Activated naive CD8-positive, alpha-beta T cell treated with anti-CD3 and anti-CD28 coated beads for 36 hours (primary cell): ENCODE data around the gene AK1. TPM values are rescaled to one million over a fixed set of nuclear protein-coding genes. Genes with fewer than 3 reads are reported as not detected.
A peak's percentile ranks its signal among the peaks of the same experiment; 100 is the strongest.
"Not testable (repeated sequence)": the region's sequence is repeated elsewhere in the genome, so short reads cannot be mapped to it uniquely, and the experiment has no call there.

Experiments
- DNase-seq: peaks from one replicate; pipeline ENCODE4 v3.0.0; 2021
- H3K27ac Mint-ChIP-seq: one replicate; pipeline ENCODE4 v1.8.0; 2022; ENCODE audit warnings: mild to moderate bottlenecking, moderate library complexity, mixed read lengths
- H3K27me3 Mint-ChIP-seq: one replicate; pipeline ENCODE4 v1.8.0; 2022; ENCODE audit warnings: mild to moderate bottlenecking, mixed read lengths
- H3K36me3 Mint-ChIP-seq: one replicate; pipeline ENCODE4 v1.8.0; 2021; ENCODE audit warnings: mild to moderate bottlenecking, mixed read lengths
- H3K4me1 Mint-ChIP-seq: one replicate; pipeline ENCODE4 v1.8.0; 2021; ENCODE audit warnings: mixed read lengths
- H3K4me3 Mint-ChIP-seq: one replicate; pipeline ENCODE4 v1.8.0; 2022; ENCODE audit warnings: mild to moderate bottlenecking, moderate library complexity, mixed read lengths
- H3K9me3 Mint-ChIP-seq: one replicate; pipeline ENCODE4 v1.8.0; 2022; ENCODE audit warnings: mixed read lengths
- total RNA-seq, 2 experiments: library from RNA; stranded (reverse); gene quantifications; one replicate each; pipeline ENCODE4 v1.2.3, GENCODE V29; 2021

Gene AK1
- total RNA-seq, 2 experiments from 2014 or later = 9.9 to 11.7 TPM

- Mint-ChIP-seq H3K4me1 (peaks cover 15% of the 10 kb centered on the region), H3K36me3 (peaks cover 21% of the 10 kb centered on the region)
- not testable (repeated sequence) for H3K4me3 Mint-ChIP-seq, H3K27me3 Mint-ChIP-seq, H3K9me3 Mint-ChIP-seq, H3K27ac Mint-ChIP-seq, DNase-seq
Observed at GRCh38 chr9:127881715-127882114, 4.2 kb upstream of the AK1 start.

GRCh38 chr9:127880143-127880542 lies 2.7 kb upstream of the AK1 start:
- H3K36me3 Mint-ChIP-seq = peaks cover 15% of the 10 kb centered on the region
- H3K4me1 Mint-ChIP-seq = peaks cover 9% of the 10 kb centered on the region
- no peaks in the 10 kb centered on the region for H3K9me3 Mint-ChIP-seq
- H3K27me3 Mint-ChIP-seq = peaks cover 8% of the 10 kb centered on the region
- H3K27ac Mint-ChIP-seq = no peak overlapping the region
- no peak for DNase-seq
- no peak overlapping the region for H3K4me3 Mint-ChIP-seq

GRCh38 chr9:127878652-127879390 lies 1.3 kb upstream of the AK1 start:
- peaks cover 3% of the 10 kb centered on the region for H3K36me3 Mint-ChIP-seq
- no peak for DNase-seq
- H3K27me3 Mint-ChIP-seq = peaks cover 8% of the 10 kb centered on the region
- no peak overlapping the region for H3K4me3 Mint-ChIP-seq
- H3K27ac Mint-ChIP-seq = no peak overlapping the region
- peaks cover 9% of the 10 kb centered on the region for H3K4me1 Mint-ChIP-seq
- no peaks in the 10 kb centered on the region for H3K9me3 Mint-ChIP-seq

- H3K36me3 Mint-ChIP-seq = peaks cover 2% of the 10 kb centered on the region
- H3K4me3 Mint-ChIP-seq = peak overlapping the region; percentile 43
- H3K9me3 Mint-ChIP-seq = no peaks in the 10 kb centered on the region
- H3K4me1 Mint-ChIP-seq = peaks cover 9% of the 10 kb centered on the region
- H3K27me3 Mint-ChIP-seq = peaks cover 8% of the 10 kb centered on the region
- DNase-seq = no peak
- peak overlapping the region; percentile 54 for H3K27ac Mint-ChIP-seq
Observed at GRCh38 chr9:127878001-127878651, 651 bp upstream of the AK1 start.

- peak overlapping the region; percentile 48 for H3K4me3 Mint-ChIP-seq
- H3K27ac Mint-ChIP-seq = no peak overlapping the region
- peaks cover 8% of the 10 kb centered on the region for H3K27me3 Mint-ChIP-seq
- no peak for DNase-seq
- no peaks in the 10 kb centered on the region for H3K9me3 Mint-ChIP-seq
- H3K36me3 Mint-ChIP-seq = peaks cover 2% of the 10 kb centered on the region
- H3K4me1 Mint-ChIP-seq = peaks cover 7% of the 10 kb centered on the region
Observed at GRCh38 chr9:127876764-127877562, 512 bp downstream of the AK1 start.

- Mint-ChIP-seq H3K27me3 (peaks cover 8% of the 10 kb centered on the region), H3K4me1 (peaks cover 7% of the 10 kb centered on the region), H3K4me3 (no peak overlapping the region), H3K36me3 (peaks cover 2% of the 10 kb centered on the region), H3K9me3 (no peaks in the 10 kb centered on the region), H3K27ac (no peak overlapping the region)
- no peak for DNase-seq
Observed at GRCh38 chr9:127876026-127876763, 1.3 kb downstream of the AK1 start.

- no peaks in the 10 kb centered on the region for H3K9me3 Mint-ChIP-seq
- peaks cover 7% of the 10 kb centered on the region for H3K4me1 Mint-ChIP-seq
- H3K27ac Mint-ChIP-seq = peak overlapping the region; percentile 45
- no peak overlapping the region for H3K4me3 Mint-ChIP-seq
- peaks cover 2% of the 10 kb centered on the region for H3K36me3 Mint-ChIP-seq
- no peak for DNase-seq
- peaks cover 8% of the 10 kb centered on the region for H3K27me3 Mint-ChIP-seq
Observed at GRCh38 chr9:127875306-127875966, 2.0 kb downstream of the AK1 start.

- H3K4me3 Mint-ChIP-seq = no peak overlapping the region
- no peaks in the 10 kb centered on the region for H3K9me3 Mint-ChIP-seq
- DNase-seq = no peak
- H3K36me3 Mint-ChIP-seq = peaks cover 2% of the 10 kb centered on the region
- peaks cover 7% of the 10 kb centered on the region for H3K4me1 Mint-ChIP-seq
- H3K27ac Mint-ChIP-seq = peak overlapping the region; percentile 45
- peaks cover 8% of the 10 kb centered on the region for H3K27me3 Mint-ChIP-seq
Observed at GRCh38 chr9:127874301-127875221, 2.9 kb downstream of the AK1 start.

GRCh38 chr9:127873886-127874285 lies 3.6 kb downstream of the AK1 start:
- no peak overlapping the region for H3K4me3 Mint-ChIP-seq
- DNase-seq = no peak
- H3K27ac Mint-ChIP-seq = no peak overlapping the region
- no peaks in the 10 kb centered on the region for H3K9me3 Mint-ChIP-seq
- H3K36me3 Mint-ChIP-seq = no peaks in the 10 kb centered on the region
- peaks cover 6% of the 10 kb centered on the region for H3K4me1 Mint-ChIP-seq
- peaks cover 8% of the 10 kb centered on the region for H3K27me3 Mint-ChIP-seq

GRCh38 chr9:127873223-127873691 lies 4.2 kb downstream of the AK1 start:
- no peak for DNase-seq
- H3K27ac Mint-ChIP-seq = no peak overlapping the region
- H3K27me3 Mint-ChIP-seq = peaks cover 6% of the 10 kb centered on the region
- H3K36me3 Mint-ChIP-seq = no peaks in the 10 kb centered on the region
- no peak overlapping the region for H3K4me3 Mint-ChIP-seq
- peaks cover 6% of the 10 kb centered on the region for H3K4me1 Mint-ChIP-seq
- no peaks in the 10 kb centered on the region for H3K9me3 Mint-ChIP-seq

GRCh38 chr9:127872369-127873222 lies 4.9 kb downstream of the AK1 start:
- Mint-ChIP-seq H3K4me3 (no peak overlapping the region), H3K4me1 (peaks cover 3% of the 10 kb centered on the region), H3K36me3 (no peaks in the 10 kb centered on the region), H3K27ac (no peak overlapping the region), H3K27me3 (no peaks in the 10 kb centered on the region), H3K9me3 (no peaks in the 10 kb centered on the region)
- no peak for DNase-seq

GRCh38 chr9:127871531-127871930 lies 5.9 kb downstream of the AK1 start:
- no peaks in the 10 kb centered on the region for H3K9me3 Mint-ChIP-seq
- no peaks in the 10 kb centered on the region for H3K36me3 Mint-ChIP-seq
- no peak overlapping the region for H3K27ac Mint-ChIP-seq
- no peak overlapping the region for H3K4me3 Mint-ChIP-seq
- no peaks in the 10 kb centered on the region for H3K27me3 Mint-ChIP-seq
- no peaks in the 10 kb centered on the region for H3K4me1 Mint-ChIP-seq
- no peak for DNase-seq

- Mint-ChIP-seq H3K4me1 (peaks cover 1% of the 10 kb centered on the region), H3K27me3 (no peaks in the 10 kb centered on the region), H3K36me3 (no peaks in the 10 kb centered on the region), H3K4me3 (no peak overlapping the region), H3K27ac (no peak overlapping the region), H3K9me3 (no peaks in the 10 kb centered on the region)
- DNase-seq = no peak
Observed at GRCh38 chr9:127870887-127871286, 6.6 kb downstream of the AK1 start.
